ENCODE measurements around the gene EML6. TPM values are rescaled to one million over a fixed set of nuclear protein-coding genes. Genes with fewer than 3 reads are reported as not detected.

The EML6 gene
- total RNA-seq, 1 donor from 2014 or later, result 0.63 TPM

GRCh38 chr2:54898456-54899226 is 175.2 kb downstream of the EML6 start:
- no peak for DNase-seq (ENCODE audit: low read depth)
- TF ChIP-seq, protein P1, sequence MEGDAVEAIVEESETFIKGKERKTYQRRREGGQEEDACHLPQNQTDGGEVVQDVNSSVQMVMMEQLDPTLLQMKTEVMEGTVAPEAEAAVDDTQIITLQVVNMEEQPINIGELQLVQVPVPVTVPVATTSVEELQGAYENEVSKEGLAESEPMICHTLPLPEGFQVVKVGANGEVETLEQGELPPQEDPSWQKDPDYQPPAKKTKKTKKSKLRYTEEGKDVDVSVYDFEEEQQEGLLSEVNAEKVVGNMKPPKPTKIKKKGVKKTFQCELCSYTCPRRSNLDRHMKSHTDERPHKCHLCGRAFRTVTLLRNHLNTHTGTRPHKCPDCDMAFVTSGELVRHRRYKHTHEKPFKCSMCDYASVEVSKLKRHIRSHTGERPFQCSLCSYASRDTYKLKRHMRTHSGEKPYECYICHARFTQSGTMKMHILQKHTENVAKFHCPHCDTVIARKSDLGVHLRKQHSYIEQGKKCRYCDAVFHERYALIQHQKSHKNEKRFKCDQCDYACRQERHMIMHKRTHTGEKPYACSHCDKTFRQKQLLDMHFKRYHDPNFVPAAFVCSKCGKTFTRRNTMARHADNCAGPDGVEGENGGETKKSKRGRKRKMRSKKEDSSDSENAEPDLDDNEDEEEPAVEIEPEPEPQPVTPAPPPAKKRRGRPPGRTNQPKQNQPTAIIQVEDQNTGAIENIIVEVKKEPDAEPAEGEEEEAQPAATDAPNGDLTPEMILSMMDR (IDR thresholded peaks at IDR 0.05; ENCODE audit: insufficient read depth, low read length, poor library complexity, severe bottlenecking), result no peak
- H3K36me3 ChIP-seq (ENCODE audit: control insufficient read depth, insufficient read depth, low read length), result no peaks in the 10 kb centered on the region
- no peak overlapping the region for H3K4me3 ChIP-seq (ENCODE audit: low read depth, low read length)
- no peaks in the 10 kb centered on the region for H3K27me3 ChIP-seq (ENCODE audit: control insufficient read depth, insufficient read depth, low read length)

DNA sequence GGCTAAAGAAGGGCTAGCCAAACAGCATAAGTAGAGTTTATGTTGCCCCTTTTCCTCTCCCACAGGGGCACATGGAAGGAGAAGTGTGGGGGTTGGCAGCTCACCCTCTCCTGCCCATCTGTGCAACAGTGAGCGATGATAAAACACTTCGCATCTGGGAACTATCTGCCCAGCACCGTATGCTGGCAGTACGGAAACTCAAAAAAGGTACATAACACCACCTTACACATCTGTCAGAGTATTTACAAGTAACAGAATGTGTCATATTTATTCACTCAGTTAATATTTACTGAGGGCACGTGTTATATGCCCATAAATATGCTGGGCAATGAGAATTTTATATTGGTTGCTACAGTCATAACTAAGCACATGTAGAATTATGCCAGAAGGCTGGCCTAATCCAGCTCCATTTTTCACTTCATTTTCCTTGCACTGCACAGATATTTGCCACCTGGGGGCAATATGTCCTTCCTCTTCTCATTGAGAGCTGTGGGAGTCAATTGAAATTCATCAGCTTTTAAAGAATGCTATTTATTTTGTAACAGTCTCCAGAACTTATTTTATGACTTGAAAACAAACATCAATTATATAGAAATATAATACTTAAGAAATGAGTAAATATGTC is 176.2 kb downstream of the EML6 start:
- Histone ChIP-seq H3K36me3 (ENCODE audit: control insufficient read depth, insufficient read depth, low read length) (no peaks in the 10 kb centered on the region), H3K27me3 (ENCODE audit: control insufficient read depth, insufficient read depth, low read length) (no peaks in the 10 kb centered on the region), H3K4me3 (ENCODE audit: low read depth, low read length) (no peak overlapping the region)
- TF ChIP-seq, protein P1 (IDR thresholded peaks at IDR 0.05; ENCODE audit: insufficient read depth, low read length, poor library complexity, severe bottlenecking), result peak; percentile 62
- DNase-seq (ENCODE audit: low read depth), result no peak

- no peak for DNase-seq (ENCODE audit: low read depth)
- Histone ChIP-seq H3K27me3 (ENCODE audit: control insufficient read depth, insufficient read depth, low read length) (no peaks in the 10 kb centered on the region), H3K36me3 (ENCODE audit: control insufficient read depth, insufficient read depth, low read length) (no peaks in the 10 kb centered on the region), H3K4me3 (ENCODE audit: low read depth, low read length) (no peak overlapping the region)
- TF ChIP-seq, protein P1 (IDR thresholded peaks at IDR 0.05; ENCODE audit: insufficient read depth, low read length, poor library complexity, severe bottlenecking), result no peak
Observed at GRCh38 chr2:54901224-54901986, 177.9 kb downstream of the EML6 start.

GRCh38 chr2:54902763-54903162 is 179.3 kb downstream of the EML6 start:
- no peaks in the 10 kb centered on the region for H3K27me3 ChIP-seq (ENCODE audit: control insufficient read depth, insufficient read depth, low read length)
- H3K36me3 ChIP-seq (ENCODE audit: control insufficient read depth, insufficient read depth, low read length), result no peaks in the 10 kb centered on the region
- H3K4me3 ChIP-seq (ENCODE audit: low read depth, low read length), result no peak overlapping the region
- TF ChIP-seq, protein P1 (IDR thresholded peaks at IDR 0.05; ENCODE audit: insufficient read depth, low read length, poor library complexity, severe bottlenecking), result no peak
- no peak for DNase-seq (ENCODE audit: low read depth)

- no peaks in the 10 kb centered on the region for H3K27me3 ChIP-seq (ENCODE audit: control insufficient read depth, insufficient read depth, low read length)
- no peak overlapping the region for H3K4me3 ChIP-seq (ENCODE audit: low read depth, low read length)
- no peaks in the 10 kb centered on the region for H3K36me3 ChIP-seq (ENCODE audit: control insufficient read depth, insufficient read depth, low read length)
- peak; percentile 96 for DNase-seq (ENCODE audit: low read depth)
- TF ChIP-seq, protein P1 (IDR thresholded peaks at IDR 0.05; ENCODE audit: insufficient read depth, low read length, poor library complexity, severe bottlenecking), result no peak
Observed at GRCh38 chr2:54903736-54904554, 180.5 kb downstream of the EML6 start.

Data from kidney epithelial cell (primary cell).